GM19395 (cell line): ENCODE results near the gene GPR176.

Experiments
- ATAC-seq: cut with Tn5 transposase; IDR thresholded peaks from one replicate; pipeline ENCODE4 v1.9.1; 2021; ENCODE audit warnings: mild to moderate bottlenecking, moderate library complexity; ENCODE audit not compliant: unreplicated experiment

The GPR176 gene

GRCh38 chr15:39785841-39786240, 134.2 kb downstream of the GPR176 start:
- ATAC-seq, result no peak

- ATAC-seq, result no peak
Measured at GRCh38 chr15:39785139-39785538, 134.9 kb downstream of the GPR176 start.

DNA sequence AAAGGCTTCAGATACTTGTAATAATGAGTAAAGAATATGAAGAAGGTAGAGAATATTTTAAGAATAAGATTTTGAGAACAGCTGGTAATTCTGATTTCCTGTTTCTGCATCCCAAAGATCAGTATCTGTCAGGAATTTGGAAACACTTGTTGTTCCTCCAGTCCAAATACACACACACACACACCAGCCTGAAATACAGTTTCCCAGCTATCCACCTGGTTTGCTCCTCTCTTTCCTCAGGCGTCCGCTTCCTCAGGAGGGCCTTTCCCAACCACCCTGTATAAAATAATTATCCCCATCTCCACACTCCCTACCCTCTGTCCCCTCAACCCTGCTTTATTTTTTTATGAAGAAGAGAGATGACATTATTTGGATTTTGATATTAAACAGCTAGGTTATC, 135.4 kb downstream of the GPR176 start:
- no peak for ATAC-seq

DNA sequence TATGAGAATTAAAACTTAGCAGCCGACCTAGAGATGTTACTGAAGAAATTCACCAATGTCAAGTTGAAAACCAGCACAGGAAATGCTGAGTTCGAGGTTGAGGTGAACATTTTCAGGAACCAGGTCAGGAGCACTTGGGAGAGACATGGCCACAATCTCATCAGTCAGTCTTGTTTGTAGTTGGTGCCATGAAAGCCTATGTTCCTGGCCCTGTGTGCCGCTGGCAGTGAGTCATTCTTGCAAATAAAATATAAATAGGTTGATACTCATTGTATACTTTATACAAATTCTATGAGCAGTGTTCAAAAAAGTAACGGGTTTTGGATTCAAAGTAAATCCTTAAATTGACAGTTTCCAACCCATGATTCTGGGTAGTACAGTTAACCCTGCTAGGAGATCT, 135.9 kb downstream of the GPR176 start:
- ATAC-seq, result no peak

GRCh38 chr15:39783244-39783820, 136.7 kb downstream of the GPR176 start:
- ATAC-seq, result no peak

DNA sequence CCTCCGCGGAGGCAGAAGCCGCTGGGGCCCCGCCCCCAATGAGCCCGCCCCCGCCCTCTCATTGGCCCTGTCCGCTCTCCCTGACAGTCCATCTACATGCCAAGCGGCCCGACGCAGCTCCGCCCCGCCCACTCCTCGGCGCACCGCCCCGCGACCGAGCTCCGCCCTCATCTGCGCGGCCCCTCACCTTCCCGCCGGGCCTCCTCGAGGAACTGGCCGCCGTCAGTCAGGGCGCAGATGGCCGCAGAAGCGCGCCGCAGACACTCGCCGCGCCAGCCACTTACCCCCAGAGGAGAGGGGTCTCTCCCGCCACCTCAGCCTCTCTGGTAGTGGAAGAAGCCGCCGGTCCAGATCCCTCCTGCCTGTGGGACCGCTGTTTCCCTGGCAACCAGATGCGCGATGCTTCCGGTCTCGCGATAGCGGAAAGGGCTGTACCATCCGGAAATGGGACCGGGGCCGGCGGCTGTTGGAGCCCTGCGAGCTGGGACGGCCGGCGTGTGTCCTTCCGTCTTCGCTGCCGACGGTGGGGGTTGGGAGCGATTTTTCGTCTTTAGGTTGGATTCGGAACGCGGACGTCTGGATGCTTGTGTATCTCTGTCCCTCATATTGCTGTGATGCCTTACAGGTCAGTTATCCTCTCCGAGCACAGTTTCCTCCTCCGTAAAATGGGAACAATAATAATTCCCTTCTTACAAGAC, 137.5 kb downstream of the GPR176 start, which contains the start of gene FSIP1:
Gene FSIP1 (minus strand): TSS at position 401 of the 698 bp plus-strand sequence. CDS start 6,317 bp downstream, outside the sequence.
- ATAC-seq, result peak; percentile 97

- no peak for ATAC-seq
Measured at GRCh38 chr15:39781967-39782302, 138.1 kb downstream of the GPR176 start.

GRCh38 chr15:39781147-39781966, 138.7 kb downstream of the GPR176 start:
- no peak for ATAC-seq

DNA sequence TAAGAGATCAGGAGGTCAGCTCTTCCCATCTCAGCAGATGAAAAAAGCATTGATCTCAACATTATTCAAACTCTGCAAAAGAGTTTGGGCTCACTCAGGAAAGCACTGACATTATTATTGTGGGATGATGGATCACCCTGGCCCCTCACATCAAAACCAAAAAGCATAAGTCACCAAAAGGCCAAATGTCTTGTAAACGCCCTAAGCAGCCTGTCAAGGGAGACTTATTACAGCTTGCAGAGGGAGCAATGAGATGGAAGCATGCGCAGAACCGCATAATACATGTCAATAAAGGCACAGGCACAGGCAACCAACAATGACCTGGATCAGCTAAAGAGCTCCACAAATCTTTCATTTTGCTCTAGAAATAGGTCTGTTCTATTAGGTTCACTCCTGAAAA, 142.0 kb downstream of the GPR176 start:
- no peak for ATAC-seq

DNA sequence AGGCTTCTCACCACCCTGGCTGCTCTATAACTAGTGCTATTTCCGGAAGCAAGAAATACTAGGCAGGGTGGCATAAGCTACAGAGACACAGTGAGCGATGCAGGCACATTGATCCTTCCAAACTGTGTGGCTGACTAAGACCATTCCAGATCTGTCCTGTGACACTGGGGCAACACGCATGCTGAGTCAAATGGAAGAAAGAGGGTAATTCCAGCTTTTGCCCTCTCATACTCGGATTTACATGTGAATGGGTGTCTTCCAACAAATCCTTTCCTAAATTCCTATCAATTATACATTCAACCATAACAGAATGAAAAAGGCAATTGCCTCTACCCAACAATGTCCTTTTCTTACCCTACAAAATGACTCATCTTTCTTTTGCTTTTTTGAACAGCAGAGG, 142.6 kb downstream of the GPR176 start:
- no peak for ATAC-seq

DNA sequence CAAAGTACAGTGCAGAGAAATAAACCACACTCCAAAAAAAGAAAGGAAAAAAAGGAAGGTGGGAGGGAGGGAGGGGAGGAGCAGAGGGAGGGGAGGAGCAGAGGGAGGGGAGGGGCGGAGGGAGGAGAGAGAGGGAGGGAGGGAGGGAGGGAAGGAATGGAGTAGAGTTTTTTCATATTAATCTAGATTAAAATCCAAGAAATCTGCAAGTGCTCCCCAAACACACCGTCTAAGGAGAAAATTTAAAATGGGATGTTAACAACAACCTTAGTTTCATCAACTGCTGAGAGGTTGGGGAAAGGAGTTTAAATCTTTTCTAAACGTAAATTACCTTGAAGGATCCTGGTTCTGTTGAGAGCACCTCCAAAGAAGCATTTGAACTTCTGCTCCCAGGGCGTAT, 144.0 kb downstream of the GPR176 start:
- ATAC-seq, result no peak

DNA sequence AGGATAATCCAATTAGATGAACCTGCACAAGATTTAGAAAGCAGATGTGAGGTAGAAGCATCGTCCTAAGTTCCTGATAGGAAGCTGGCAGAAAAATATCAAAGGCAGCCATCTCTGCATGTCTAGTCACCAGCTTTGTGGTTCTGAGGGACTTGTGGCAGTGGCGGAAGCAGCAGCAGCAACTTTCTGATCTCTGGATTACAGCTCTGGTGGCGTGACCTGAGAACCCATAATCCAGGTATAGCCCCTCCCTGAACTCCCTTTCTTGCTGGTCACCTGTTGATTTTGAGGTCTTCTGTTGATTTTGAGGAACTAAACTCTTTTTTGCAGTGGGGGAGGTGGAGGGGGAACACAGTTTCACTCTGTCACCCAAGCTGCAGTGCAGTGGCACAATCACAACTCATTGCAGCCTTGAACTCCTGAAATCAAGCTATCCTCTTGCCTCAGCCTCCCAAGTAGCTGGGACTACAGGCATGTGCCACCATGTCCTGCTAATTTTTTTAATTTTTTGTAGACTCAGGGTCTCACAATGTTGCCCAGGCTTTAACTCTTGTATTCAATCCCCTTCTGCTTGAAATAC, 145.3 kb downstream of the GPR176 start:
- ATAC-seq, result no peak

DNA sequence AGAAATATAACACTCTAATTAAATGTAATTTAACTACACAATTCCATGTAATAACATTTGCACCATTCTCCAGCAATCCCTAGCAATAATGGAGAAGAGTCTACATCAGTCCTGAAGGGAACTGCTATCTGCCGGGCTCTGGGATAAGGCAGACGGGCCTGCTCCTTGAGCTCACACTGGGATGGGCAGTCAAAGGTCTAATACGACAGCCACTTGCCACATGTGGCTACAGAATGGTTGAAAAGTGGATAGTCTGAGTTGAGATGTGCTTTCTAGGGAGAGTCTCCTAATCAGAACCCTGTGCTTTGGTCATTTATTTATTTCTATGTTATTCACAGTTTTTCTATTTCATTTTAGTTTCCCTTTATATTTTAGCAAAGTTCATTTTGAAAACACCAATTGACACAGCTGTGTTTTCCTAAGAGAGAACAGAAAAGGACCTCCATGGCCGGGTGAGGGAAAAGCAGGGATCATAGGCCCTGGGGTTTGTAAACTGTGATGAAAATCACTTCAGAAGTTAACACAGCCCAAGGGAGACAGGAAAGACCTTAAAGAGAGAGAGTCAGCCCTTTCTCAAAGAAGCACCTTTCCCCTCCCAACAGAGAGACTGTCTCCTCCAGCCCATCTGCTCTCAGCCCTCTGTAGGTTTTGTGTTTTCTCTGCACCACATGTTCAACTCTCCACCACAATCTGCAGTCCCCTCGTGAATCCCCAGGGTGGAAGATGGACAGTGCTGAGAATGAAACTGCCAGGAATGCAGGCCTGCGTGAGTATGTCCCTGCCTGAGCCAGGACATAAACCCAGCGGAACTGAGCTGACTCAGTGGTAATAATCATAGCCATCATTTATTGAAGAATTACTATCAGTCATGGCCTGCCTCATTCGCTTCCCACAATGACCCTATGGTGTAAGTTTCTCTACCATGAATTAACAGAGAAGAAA, 149.0 kb downstream of the GPR176 start:
- ATAC-seq, result no peak

GRCh38 chr15:39767921-39768320, 152.1 kb downstream of the GPR176 start:
- ATAC-seq, result no peak

- ATAC-seq, result no peak
Measured at GRCh38 chr15:39761006-39761405, 159.1 kb downstream of the GPR176 start.

- no peak for ATAC-seq
Measured at GRCh38 chr15:39756806-39757522, 163.1 kb downstream of the GPR176 start.

DNA sequence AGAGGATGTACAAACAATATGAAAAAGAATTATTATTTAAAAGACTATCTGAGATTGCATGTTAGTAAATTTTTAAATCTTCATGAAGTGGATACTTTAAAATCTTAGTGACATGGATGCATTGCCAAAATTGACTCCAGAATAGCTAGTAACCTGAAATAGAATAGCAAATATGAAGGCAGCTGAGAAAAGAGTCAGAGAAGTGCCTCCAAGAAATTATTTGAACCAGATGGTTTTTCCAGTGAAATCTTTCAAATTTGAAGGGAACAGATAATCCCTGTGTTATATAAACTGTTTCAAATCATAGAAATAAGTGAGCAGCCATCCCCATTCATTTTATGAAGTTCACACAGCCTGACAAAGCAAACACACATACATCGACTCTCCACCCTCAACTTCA, 167.1 kb downstream of the GPR176 start:
- no peak for ATAC-seq

DNA sequence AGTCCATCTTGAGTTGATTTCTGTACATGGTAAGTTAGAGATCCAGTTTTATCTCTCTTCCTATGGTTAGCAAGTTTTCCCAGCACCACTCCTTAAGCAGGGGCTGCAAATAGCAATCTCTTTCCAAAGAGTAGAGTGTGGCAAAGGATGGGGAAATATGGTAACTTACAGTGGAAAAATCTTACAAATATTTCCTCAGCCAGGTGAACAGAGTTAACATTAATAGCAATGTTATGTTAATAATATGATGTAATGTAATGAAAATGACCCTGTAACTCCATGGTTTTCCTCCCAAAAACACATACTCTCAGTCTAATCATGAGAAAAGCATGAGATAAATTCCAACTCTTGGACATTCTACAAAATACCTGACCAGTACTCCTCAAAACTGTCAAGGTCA, 167.8 kb downstream of the GPR176 start:
- ATAC-seq, result no peak
